ENCODE results near the gene KLHL20. TPM values are rescaled to one million over a fixed set of nuclear protein-coding genes. Genes with fewer than 3 reads are reported as not detected.

The KLHL20 gene
- total RNA-seq, 1 experiment from 2014 or later, result 36.7 TPM

DNA sequence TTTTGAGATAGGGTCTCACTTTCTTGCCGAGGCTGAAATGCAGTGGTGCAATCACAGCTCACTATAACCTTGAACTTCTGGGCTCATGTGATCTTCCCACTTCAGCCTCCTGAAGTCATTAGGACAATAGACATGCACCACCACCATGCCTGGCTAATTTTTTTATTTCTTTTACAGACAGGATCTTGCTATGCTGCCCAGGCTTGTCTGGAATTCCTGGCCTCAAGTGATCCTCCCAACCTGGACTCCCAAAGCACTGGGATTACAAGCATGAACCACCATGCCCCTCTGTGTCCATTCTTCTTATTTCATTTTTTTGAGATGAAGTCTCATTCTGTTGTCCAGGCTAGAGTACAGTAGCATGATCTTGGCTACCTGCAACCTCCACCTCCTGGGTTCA lies 12.0 kb upstream of the KLHL20 start:
- Mint-ChIP-seq H3K27me3 (ENCODE audit: insufficient read depth, unreplicated experiment) (peaks cover 26% of the 10 kb centered on the region), H3K4me1 (ENCODE audit: insufficient read depth, unreplicated experiment) (no peaks in the 10 kb centered on the region), H3K36me3 (ENCODE audit: insufficient read depth, unreplicated experiment) (no peaks in the 10 kb centered on the region), H3K4me3 (ENCODE audit: unreplicated experiment) (no peak overlapping the region), H3K9me3 (ENCODE audit: unreplicated experiment) (no peaks in the 10 kb centered on the region), H3K27ac (ENCODE audit: low read depth, unreplicated experiment) (no peak overlapping the region)
- TF ChIP-seq, protein P1, sequence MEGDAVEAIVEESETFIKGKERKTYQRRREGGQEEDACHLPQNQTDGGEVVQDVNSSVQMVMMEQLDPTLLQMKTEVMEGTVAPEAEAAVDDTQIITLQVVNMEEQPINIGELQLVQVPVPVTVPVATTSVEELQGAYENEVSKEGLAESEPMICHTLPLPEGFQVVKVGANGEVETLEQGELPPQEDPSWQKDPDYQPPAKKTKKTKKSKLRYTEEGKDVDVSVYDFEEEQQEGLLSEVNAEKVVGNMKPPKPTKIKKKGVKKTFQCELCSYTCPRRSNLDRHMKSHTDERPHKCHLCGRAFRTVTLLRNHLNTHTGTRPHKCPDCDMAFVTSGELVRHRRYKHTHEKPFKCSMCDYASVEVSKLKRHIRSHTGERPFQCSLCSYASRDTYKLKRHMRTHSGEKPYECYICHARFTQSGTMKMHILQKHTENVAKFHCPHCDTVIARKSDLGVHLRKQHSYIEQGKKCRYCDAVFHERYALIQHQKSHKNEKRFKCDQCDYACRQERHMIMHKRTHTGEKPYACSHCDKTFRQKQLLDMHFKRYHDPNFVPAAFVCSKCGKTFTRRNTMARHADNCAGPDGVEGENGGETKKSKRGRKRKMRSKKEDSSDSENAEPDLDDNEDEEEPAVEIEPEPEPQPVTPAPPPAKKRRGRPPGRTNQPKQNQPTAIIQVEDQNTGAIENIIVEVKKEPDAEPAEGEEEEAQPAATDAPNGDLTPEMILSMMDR (IDR thresholded peaks at IDR 0.05; ENCODE audit: unreplicated experiment), result no peak
- DNase-seq (ENCODE audit: unreplicated experiment), result no peak
- no TSS peak for BruUV-seq (replicated peaks)
- ChIA-PET CTCF (no interaction called here), POLR2A (interaction anchor here (2.8 kb wide), 1 partner anchor 13 kb away, joined by 12 read pairs; the partner anchor contains the start of gene KLHL20)
- intact Hi-C loops (cut with micrococcal nuclease), result no loop called here

DNA sequence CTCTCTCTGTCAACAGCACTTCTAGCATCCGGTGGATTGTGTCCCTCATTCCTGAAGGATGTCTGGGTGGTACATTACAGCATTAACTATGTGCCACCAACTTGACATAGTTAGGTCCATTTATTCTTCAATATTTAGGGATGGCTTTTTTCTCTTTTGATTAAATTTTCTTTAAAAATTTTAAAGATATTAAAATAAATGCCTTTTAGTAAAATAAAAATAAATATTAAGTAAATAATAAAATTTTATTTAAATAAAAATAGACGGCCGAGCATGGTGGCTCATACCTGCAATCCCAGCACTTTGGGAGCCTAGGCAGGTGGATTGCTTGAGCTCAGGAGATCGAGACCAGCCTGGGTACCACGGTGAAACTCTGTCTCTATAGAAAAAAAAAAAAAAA lies 9.7 kb upstream of the KLHL20 start:
- no peaks in the 10 kb centered on the region for H3K36me3 Mint-ChIP-seq (ENCODE audit: insufficient read depth, unreplicated experiment)
- no TSS peak for BruUV-seq (replicated peaks)
- no peak for DNase-seq (ENCODE audit: unreplicated experiment)
- intact Hi-C loops (cut with micrococcal nuclease), result no loop called here
- TF ChIP-seq, protein P1 (IDR thresholded peaks at IDR 0.05; ENCODE audit: unreplicated experiment), result no peak
- CTCF ChIA-PET, result interaction anchor here (0.7 kb wide), 1 partner anchor 129 kb away, joined by 3 read pairs; no protein-coding TSS in a partner anchor
- H3K27ac Mint-ChIP-seq (ENCODE audit: low read depth, unreplicated experiment), result no peak overlapping the region
- no peaks in the 10 kb centered on the region for H3K9me3 Mint-ChIP-seq (ENCODE audit: unreplicated experiment)
- H3K4me1 Mint-ChIP-seq (ENCODE audit: insufficient read depth, unreplicated experiment), result no peaks in the 10 kb centered on the region
- no peak overlapping the region for H3K4me3 Mint-ChIP-seq (ENCODE audit: unreplicated experiment)
- POLR2A ChIA-PET, result interaction anchor here (0.7 kb wide), 1 partner anchor 10 kb away, joined by 3 read pairs; the partner anchor contains the start of gene KLHL20
- H3K27me3 Mint-ChIP-seq (ENCODE audit: insufficient read depth, unreplicated experiment), result peaks cover 20% of the 10 kb centered on the region

DNA sequence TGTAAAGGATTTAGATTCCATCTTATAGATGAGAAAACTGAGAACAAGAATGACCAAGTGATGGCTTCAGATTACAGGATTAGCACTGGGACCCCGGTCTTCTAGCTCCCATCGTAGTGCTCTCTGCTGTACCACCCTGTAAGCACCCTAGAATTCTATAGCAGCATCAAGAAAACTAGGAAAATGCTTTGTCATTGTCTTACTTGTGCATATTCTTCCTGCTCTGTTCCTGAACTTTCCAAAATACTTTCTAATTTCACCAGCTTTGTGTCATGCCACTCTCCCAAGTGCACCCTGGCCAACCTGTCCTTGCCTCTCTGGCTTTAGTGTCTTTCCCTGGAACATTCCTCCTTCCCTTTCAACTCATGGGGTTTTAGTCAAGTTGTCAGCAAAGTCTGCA lies 6.0 kb upstream of the KLHL20 start:
- Mint-ChIP-seq H3K4me3 (ENCODE audit: unreplicated experiment) (no peak overlapping the region), H3K9me3 (ENCODE audit: unreplicated experiment) (no peaks in the 10 kb centered on the region), H3K36me3 (ENCODE audit: insufficient read depth, unreplicated experiment) (no peaks in the 10 kb centered on the region), H3K4me1 (ENCODE audit: insufficient read depth, unreplicated experiment) (no peaks in the 10 kb centered on the region), H3K27me3 (ENCODE audit: insufficient read depth, unreplicated experiment) (peaks cover 31% of the 10 kb centered on the region), H3K27ac (ENCODE audit: low read depth, unreplicated experiment) (no peak overlapping the region)
- intact Hi-C loops (cut with micrococcal nuclease), result no loop called here
- ChIA-PET POLR2A (no interaction called here), CTCF (interaction anchor here (0.7 to 1.0 kb wide), 2 partner anchors 15 to 270 kb away, joined by 3 read pairs; no protein-coding TSS in a partner anchor)
- no TSS peak for BruUV-seq (replicated peaks)
- no peak for DNase-seq (ENCODE audit: unreplicated experiment)
- TF ChIP-seq, protein P1 (IDR thresholded peaks at IDR 0.05; ENCODE audit: unreplicated experiment), result no peak

DNA sequence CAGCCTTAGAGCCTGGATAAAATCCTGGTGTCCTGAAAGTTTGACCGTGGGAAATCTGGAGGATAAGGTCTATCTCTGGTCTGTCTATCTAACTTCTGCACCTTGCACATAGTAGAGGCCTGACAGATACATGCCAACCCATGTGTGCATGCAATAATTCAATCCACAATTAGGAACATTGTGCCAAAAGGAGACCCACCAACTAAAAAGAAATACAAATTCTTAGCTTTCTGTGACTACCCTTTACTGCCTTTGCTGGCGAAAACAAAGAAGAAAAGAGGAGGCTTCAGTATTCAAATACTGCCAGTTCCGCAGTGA lies 381 bp upstream of the KLHL20 start:
- no peaks in the 10 kb centered on the region for H3K9me3 Mint-ChIP-seq (ENCODE audit: unreplicated experiment)
- CTCF ChIA-PET, result interaction anchor here (0.6 to 2.0 kb wide), 16 partner anchors 9 to 396 kb away, joined by 3 to 10 read pairs (median 4); partner anchors contain the start of genes DARS2 and PRDX6
- peaks cover 7% of the 10 kb centered on the region for H3K36me3 Mint-ChIP-seq (ENCODE audit: insufficient read depth, unreplicated experiment)
- TF ChIP-seq, protein P1 (IDR thresholded peaks at IDR 0.05; ENCODE audit: unreplicated experiment), result no peak
- H3K4me1 Mint-ChIP-seq (ENCODE audit: insufficient read depth, unreplicated experiment), result peaks cover 7% of the 10 kb centered on the region
- peak overlapping the region; percentile 87 for H3K27ac Mint-ChIP-seq (ENCODE audit: low read depth, unreplicated experiment)
- intact Hi-C loops (cut with micrococcal nuclease), result loop anchor here (1.0 to 10.0 kb wide), 3 partner anchors 110 to 237 kb away; partner anchors contain the start of genes CENPL, DARS2 and PRDX6
- POLR2A ChIA-PET, result interaction anchor here (0.6 to 5.2 kb wide), 55 partner anchors 9 to 1974 kb away, joined by 3 to 181 read pairs (median 5); partner anchors contain the start of genes CENPL, DARS2, GAS5 and METTL13
- peaks cover 12% of the 10 kb centered on the region for H3K27me3 Mint-ChIP-seq (ENCODE audit: insufficient read depth, unreplicated experiment)
- BruUV-seq (replicated peaks), result TSS peak; percentile 82
- peak overlapping the region; percentile 80 for H3K4me3 Mint-ChIP-seq (ENCODE audit: unreplicated experiment)
- DNase-seq (ENCODE audit: unreplicated experiment), result no peak

Data from MCF 10A (cell line).